SU-DHL-6 (cell line): Measurements from ENCODE around the gene TNFRSF18.

Experiments
- CTCF ChIP-seq: fragments of 200-600 bp; sonication (generic); IDR thresholded peaks from one replicate; pipeline ENCODE4 v1.5.1; 2017; ENCODE audit warnings: antibody characterized with exemption, mild to moderate bottlenecking, low read length, moderate library complexity; ENCODE audit not compliant: insufficient read depth, poor library complexity, severe bottlenecking
- EZH2phosphoT487 ChIP-seq: fragments of 200-600 bp; sonication (generic), shearing (Covaris generic); conservative IDR thresholded peaks from 2 replicates; pipeline ENCODE4 v1.6.1; 2018; ENCODE audit warnings: mild to moderate bottlenecking, antibody characterized with exemption, low read length, moderate library complexity, mixed read lengths

GRCh38 chr1:1177452-1178206 lies 28.8 kb downstream of the TNFRSF18 start:
- no peak for TF ChIP-seq CTCF
- no peak for TF ChIP-seq EZH2phosphoT487
